HG03196 (cell line): ENCODE results near the gene PPP6R3.
"Not testable (repeated sequence)": the region's sequence is repeated elsewhere in the genome, so short reads cannot be mapped to it uniquely, and the experiment has no call there.

ENCODE experiments used
- ATAC-seq: cut with Tn5 transposase; IDR thresholded peaks from one replicate; pipeline ENCODE4 v1.9.1; 2021; ENCODE audit not compliant: unreplicated experiment

Gene PPP6R3

DNA sequence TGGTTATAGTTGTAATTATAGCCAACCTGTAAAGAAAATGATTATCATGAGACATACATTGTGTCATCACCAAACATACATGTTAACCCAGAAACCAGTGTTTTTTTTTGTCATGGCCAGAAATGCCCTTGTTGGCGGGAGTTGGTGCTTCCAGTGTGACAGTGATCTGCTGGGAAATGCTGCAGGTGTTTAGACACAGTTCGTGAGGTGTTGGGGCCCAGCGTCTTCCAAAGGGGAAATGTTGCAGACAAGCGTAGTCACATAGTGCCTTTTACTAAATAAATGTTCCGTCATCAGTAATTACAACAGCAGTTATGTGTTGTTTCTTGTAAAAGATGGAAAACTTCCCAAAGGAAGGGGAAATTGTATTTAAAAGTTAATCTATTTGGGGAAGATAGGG, 131.2 kb downstream of the PPP6R3 start:
- ATAC-seq: no peak

- ATAC-seq: no peak
Measured at GRCh38 chr11:68593441-68593840, 132.9 kb downstream of the PPP6R3 start.

- ATAC-seq: no peak
Measured at GRCh38 chr11:68594123-68594522, 133.6 kb downstream of the PPP6R3 start.

DNA sequence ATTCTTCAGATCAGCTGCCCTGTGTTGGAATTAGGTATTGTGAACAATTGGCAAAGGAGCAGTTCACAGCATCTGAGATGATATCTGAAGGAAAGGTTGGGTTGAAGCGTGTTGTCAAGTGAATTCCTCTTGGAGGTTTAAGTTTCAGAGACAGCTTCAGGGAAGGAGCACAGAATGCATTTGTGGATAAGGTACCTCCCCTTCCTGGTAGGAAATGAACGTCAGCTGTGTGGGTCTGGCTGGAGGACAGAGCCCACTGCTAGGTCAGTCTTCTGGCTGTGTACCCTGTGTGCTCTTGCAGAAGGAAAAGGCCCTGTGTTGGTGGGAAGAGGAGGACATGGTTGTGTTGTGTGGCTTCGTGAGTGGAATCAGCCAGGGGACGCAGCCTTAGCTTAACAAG, 135.7 kb downstream of the PPP6R3 start:
- no peak for ATAC-seq

- no peak for ATAC-seq
Measured at GRCh38 chr11:68598816-68599653, 138.5 kb downstream of the PPP6R3 start.

DNA sequence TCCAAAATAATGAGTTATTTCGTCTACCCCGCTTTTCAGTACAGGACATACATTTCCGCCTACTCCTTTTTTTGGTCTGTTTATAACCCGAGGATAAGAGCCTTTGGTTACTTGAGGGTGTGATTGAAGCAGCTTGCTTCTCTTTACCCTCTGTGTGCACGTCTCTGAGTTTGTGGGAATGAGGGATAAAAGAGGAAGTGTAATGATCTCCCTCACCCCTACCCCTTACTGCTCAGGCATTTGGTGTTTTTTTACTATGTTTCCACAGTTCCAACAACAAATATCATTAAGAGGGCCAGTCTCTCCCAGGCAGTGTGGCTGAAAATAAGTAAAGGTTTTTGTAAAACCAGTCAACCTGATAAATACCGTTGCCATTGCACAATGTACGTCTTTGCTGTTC, 140.6 kb downstream of the PPP6R3 start:
- ATAC-seq: no peak

DNA sequence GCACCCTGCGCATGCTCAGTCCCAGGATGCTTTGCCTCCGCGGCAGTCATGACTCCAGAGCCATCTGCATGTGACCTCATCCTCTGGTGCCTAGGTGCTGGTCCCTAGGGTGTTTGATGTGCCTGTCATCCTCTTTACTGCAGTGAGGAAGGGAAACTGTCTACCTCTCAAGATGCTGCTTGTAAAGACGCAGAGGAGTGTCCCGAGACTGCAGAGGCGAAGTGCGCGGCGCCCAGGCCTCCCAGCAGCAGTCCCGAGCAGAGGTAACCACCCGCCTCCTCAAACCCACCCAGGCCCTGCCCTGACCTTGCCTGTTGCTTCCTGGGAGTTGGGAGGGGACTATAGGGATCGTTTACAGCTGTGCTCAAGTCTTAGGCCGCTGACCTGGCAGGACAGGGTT, 149.2 kb downstream of the PPP6R3 start:
- no peak for ATAC-seq

- no peak for ATAC-seq
Measured at GRCh38 chr11:68610452-68611116, 150.0 kb downstream of the PPP6R3 start.

DNA sequence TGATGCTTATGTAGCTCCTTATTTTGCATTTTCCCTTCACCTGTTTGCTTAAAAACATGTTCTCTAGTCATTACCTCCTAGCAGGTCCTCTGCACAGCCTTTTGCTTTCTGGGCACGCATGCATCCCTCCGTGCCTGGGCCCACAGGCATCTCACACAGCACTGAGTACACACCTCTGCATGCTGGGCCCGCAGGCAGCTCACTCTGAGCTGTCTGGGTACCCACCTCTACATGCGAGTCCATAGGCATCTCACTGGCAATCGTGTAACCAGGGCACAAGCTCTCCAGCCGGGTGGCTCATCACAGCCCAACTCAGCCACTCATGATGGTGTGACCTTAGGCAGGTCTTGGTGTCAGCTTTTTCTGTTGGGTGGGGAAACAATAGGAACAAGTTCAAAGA, 155.1 kb downstream of the PPP6R3 start:
- no peak for ATAC-seq

GRCh38 chr11:68617925-68618809, 157.6 kb downstream of the PPP6R3 start:
- ATAC-seq: no peak

- no peak for ATAC-seq
Measured at GRCh38 chr11:68621826-68622225, 161.3 kb downstream of the PPP6R3 start.

DNA sequence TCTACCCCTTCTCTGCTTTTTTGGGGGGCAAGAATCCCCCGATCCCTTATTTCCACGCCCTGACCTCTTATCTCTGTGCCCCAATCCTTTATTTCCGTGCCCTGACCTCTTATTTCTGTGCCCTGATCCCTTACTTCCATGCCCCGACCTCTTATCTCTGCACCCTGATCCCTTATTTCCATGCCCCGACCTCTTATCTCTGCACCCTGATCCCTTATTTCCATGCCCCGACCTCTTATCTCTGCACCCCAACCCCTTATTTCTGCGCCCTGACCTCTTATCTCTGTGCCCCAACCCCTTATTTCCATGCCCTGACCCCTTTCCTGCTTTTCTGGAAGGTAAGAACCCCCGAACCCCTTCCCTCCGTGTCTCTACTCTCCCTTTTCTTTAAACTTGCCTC, 163.2 kb downstream of the PPP6R3 start:
- not testable (repeated sequence) for ATAC-seq

DNA sequence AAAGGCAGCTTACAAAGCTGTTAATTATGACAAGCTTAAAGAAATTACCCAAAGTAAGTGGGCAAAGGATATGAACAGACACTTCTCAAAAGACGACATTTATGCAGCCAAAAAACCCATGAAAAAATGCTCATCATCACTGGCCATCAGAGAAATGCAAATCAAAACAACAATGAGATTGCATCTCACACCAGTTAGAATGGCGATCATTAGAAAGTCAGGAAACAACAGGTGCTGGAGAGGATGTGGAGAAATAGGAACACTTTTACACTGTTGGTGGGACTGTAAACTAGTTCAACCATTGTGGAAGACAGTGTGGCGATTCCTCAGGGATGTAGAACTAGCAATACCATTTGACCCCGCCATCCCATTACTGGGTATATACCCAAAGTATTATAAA, 164.5 kb downstream of the PPP6R3 start:
- not testable (repeated sequence) for ATAC-seq

DNA sequence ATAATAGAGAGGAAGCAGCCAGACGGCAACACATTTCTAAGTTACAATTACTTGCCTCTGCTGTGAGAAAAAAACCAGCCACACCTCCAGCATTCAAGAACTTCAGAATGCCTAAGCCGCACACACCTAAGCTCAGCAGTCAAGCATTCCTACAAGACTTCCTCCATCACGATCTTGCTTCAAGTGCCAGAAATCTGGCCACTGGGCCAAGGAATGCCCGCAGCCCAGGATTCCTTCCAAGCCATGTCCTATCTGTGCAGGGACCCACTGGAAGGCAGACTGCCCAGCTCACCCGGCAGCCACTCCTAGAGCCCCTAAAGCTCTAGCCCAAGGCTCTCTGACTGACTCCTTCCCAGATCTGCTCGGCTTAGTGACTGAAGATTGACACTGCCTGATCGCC, 165.7 kb downstream of the PPP6R3 start:
- ATAC-seq: not testable (repeated sequence)

DNA sequence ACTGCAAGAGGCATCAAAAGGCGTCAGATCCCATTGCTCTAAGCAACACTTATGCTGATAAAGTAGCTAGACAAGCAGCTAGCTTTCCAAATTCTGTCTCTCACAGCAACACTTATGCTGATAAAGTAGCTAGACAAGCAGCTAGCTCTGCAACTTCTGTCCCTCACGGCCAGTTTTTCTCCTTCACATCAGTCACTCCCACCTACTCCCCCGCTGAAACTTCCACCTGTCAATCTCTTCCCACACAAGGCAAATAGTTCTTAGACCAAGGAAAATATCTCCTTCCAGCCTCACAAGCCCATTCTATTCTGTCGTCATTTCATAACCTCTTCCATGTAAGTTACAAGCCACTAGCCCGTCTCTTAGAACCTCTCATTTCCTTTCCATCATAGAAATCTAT, 168.3 kb downstream of the PPP6R3 start:
- not testable (repeated sequence) for ATAC-seq

DNA sequence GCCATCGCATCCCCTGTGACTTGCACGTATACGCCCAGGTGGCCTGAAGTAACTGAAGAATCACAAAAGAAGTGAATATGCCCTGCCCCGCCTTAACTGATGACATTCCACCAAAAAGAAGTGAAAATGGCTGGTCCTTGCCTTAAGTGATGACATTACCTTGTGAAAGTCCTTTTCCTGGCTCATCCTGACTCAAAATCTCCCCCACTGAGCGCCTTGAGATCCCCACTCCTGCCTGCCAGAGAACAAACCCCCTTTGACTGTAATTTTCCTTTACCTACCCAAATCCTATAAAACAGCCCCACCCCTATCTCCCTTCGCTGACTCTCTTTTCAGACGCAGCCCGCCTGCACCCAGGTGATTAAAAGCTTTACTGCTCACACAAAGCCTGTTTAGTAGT, 171.8 kb downstream of the PPP6R3 start:
- ATAC-seq: not testable (repeated sequence)

DNA sequence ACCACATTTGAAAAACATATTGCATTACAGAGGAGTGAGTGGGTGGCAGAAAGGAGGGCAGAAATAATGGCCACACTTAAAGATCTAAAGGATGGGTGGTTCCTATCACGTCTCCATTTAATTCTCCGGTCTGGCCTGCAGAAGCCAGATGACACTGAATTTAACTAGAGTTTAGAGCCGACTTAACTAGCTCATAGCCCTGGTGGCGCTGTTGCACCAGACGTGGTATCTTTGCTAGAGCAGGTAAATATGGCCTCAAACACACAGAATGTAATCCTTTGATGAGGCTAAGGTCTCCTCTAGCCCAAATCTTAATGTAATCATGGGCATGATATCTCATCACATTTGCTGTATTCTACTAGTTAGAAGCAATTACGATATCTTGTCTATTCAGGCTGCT, 172.2 kb downstream of the PPP6R3 start:
- ATAC-seq: no peak

DNA sequence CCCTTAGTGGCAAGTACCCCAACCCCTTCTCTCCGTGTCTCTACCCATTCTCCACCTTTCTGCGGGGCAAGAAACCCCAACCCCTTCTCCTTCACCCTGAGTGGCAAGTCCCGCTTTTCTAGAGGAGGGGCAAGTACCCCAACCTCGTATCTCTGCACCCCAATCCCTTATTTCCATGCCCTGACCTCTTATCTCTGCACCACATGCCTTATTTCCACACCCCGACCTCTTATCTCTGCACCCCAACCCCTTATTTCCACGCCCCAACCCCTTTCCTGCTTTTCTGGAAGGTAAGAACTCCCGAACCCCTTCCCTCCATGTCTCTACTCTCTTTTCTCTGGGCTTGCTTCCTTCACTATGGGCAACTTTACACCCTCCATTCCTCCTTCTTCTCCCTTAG, 174.1 kb downstream of the PPP6R3 start:
- not testable (repeated sequence) for ATAC-seq

DNA sequence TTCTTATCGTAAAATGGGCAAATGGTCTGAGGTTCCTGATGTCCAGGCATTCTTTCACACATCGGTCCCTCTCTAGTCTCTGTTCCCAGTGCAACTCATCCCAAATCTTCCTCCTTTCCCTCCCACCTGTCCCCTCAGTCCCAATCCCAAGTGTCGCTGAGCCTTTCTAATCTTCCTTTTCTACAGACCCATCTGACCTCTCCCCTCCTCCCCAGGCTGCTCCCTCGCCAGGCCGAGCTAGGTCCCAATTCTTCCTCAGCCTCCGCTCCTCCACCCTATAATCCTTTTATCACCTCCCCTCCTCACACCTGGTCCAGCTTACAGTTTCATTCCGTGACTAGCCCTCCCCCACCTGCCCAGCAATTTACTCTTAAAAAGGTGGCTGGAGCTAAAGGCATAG, 174.6 kb downstream of the PPP6R3 start:
- not testable (repeated sequence) for ATAC-seq

GRCh38 chr11:68635883-68636282, 175.3 kb downstream of the PPP6R3 start:
- ATAC-seq: not testable (repeated sequence)

- not testable (repeated sequence) for ATAC-seq
Measured at GRCh38 chr11:68639322-68639721, 178.8 kb downstream of the PPP6R3 start.
